ENCODE data around the gene SSH3. TPM values are rescaled to one million over a fixed set of nuclear protein-coding genes. Genes with fewer than 3 reads are reported as not detected.

Gene SSH3
- total RNA-seq, 1 experiment from 2014 or later, result 2.5 TPM

DNA sequence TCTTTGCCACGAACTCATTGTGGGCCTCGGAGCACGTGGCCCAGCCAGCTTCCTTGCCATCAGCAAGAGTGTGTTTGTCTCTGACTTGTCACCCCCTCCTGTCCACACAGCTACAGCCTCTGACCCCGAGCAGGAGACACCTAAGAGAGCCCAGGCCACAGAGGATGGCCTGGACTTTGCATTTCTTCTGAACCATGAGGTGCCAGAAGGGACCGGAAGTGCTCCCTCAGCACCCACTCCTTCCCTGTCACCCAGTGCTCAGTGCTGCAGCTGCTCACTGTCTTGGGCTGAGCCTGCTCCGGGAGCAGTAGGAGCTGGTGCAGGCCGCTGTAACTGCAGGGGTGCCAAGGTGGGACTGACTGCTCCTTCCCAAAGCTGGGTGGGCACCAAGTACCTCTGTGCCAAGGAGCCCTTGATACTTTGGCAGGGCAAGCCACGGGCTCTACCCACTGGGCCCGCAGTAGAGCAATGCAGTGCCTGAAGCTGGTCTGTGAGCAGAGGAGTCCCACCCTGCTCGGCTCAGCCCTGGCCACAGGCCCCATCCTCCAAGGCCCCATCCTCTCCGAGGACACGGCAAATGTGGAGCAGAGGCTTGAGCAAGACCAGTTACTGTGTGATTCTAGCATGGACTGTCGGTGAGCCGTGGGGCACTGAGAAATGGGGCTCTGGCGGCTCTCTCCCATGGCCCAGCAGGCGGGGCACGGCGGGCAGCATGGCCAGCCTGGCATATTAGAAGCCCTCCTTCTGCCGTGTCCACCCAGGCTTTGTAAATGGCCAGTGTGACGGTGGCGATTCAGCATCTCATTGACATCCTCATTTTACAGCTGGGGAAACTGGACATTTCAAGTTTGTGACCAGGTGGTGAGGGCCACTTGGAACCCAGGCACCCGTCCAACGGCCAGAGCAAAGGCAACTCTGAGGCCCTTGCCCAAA is 30.7 kb upstream of the SSH3 start:
- Histone ChIP-seq H3K9me3 (replicated peaks) (no peaks in the 10 kb centered on the region), H3K4me1 (peaks cover 16% of the 10 kb centered on the region), H3K27me3 (no peaks in the 10 kb centered on the region), H3K27ac (no peak overlapping the region), H3K4me3 (no peak overlapping the region), H3K36me3 (peaks cover 7% of the 10 kb centered on the region)
- DNase-seq, result no peak

DNA sequence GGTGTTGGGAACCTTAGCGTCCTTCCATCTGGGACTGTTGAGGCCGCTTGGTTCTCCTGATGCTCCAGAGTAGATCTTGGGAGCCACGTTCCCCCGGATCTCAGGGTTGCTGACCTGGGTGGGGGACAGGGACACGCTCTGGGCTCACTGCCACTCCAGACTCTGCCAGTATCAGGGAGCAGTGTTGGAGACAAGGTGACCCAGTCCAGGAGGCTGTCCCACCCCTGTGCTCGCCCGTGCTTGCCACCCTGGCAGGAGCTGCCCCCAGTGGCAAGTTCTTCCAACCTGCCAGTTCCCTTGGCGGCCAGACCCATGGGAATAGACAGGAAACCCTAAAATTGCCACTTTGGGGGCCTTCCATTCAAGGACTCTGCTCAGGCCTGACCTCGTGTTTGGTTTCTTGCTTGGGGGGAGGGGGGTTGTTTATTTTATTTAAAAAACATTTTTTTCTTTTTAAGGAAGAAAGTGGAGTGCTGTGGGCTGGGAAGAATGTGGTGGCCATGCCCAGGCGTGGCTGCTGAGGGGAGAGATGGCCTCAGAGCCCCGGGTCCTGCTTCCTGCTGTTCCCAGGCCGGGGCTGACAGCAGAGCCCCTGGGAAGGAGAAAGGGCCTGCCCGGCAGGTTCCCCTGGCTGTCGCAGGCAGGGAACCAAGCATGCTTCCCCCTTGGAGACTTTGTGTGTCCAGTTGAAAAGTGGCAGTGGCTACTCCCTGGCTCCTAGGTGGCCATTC is 29.9 kb upstream of the SSH3 start:
- H3K27me3 ChIP-seq, result no peaks in the 10 kb centered on the region
- no peak for DNase-seq
- H3K27ac ChIP-seq, result no peak overlapping the region
- H3K4me3 ChIP-seq, result no peak overlapping the region
- peaks cover 1% of the 10 kb centered on the region for H3K36me3 ChIP-seq
- H3K4me1 ChIP-seq, result peaks cover 23% of the 10 kb centered on the region
- no peaks in the 10 kb centered on the region for H3K9me3 ChIP-seq (replicated peaks)

DNA sequence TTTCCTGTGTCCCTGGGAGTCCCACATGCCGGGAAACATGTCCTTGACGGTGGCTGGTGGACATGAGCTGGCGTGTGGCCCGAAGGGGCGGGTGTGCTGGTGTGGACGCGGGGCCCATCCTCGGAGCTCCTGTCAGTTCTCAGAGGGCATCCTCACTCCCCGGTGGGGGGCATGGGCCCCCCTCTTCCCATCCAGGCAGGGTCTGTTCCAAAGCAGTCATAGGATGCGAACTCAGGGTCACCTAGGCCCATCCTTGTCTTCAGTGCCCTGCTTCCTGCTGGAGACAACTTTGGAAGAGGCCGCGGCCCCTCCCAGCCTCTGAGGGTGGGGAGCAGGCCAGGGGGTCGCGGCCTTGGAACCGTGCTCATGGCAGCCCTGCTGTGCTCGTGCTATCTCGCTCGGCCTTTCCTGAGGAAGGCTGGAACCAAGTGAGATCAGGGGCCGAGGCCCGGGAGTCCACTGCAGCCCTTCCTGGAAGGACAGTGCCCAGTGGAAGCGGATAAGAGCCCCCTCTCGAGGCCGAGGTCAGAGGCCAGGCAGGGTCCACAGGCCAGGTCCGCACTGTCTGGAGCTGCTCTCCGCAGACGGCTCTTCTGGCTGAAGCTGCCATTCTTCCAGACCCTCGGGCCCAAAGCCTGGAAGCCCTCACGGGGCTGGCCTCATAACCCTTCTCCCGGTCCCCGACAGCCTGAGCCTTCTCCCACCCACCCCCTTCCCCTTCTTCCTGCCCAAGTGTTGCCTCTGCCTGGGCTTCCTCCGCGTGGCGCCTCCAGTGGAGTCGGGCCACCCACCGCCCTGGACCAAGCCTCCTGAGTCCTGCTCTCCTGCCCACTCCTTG is 28.3 kb upstream of the SSH3 start:
- H3K27me3 ChIP-seq, result no peaks in the 10 kb centered on the region
- H3K9me3 ChIP-seq (replicated peaks), result no peaks in the 10 kb centered on the region
- DNase-seq, result no peak
- H3K27ac ChIP-seq, result no peak overlapping the region
- peaks cover 23% of the 10 kb centered on the region for H3K4me1 ChIP-seq
- no peak overlapping the region for H3K4me3 ChIP-seq
- peaks cover 8% of the 10 kb centered on the region for H3K36me3 ChIP-seq

DNA sequence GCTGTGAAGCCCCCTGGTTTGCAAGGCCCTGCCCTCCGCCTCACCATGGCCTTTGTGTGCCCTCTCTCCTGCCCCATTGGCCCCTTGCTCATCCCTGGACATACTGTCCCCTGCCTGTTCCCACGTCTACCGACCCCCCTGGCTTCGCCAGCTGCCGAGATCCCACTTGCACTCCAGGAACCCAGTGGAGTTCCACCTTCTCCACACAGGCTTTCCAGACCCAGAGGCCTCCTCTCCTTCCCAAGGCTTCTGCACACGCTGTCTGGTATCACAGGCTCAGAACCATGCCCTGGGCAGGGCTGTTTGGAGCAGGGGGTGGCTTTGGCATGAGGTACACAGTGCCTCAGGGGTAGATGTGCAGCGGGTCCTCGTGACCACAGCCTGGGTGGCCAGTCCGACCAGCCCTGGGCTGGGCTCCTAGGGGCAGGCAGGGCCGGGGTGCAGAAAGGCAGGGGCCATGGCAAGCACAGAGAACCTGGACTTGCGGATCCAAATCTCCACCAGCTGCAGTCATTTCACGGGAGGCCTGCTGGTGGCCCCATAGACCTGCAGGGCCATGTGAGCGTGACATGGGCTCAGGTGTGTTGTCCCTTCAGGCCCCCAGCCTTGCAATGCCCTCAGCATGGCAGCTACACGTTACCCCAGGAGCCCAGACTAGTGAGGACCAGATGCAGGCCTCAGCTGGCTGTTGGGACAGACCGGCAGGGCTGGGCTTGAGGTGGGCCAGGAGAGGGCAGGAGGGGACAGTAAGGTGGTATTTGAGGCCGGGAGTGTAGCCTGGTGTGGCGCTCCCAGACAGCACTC is 27.5 kb upstream of the SSH3 start:
- H3K27me3 ChIP-seq, result no peaks in the 10 kb centered on the region
- DNase-seq, result no peak
- H3K4me1 ChIP-seq, result peaks cover 31% of the 10 kb centered on the region
- peak overlapping the region; percentile 97 for H3K27ac ChIP-seq
- no peak overlapping the region for H3K4me3 ChIP-seq
- H3K36me3 ChIP-seq, result peaks cover 16% of the 10 kb centered on the region
- H3K9me3 ChIP-seq (replicated peaks), result no peaks in the 10 kb centered on the region

DNA sequence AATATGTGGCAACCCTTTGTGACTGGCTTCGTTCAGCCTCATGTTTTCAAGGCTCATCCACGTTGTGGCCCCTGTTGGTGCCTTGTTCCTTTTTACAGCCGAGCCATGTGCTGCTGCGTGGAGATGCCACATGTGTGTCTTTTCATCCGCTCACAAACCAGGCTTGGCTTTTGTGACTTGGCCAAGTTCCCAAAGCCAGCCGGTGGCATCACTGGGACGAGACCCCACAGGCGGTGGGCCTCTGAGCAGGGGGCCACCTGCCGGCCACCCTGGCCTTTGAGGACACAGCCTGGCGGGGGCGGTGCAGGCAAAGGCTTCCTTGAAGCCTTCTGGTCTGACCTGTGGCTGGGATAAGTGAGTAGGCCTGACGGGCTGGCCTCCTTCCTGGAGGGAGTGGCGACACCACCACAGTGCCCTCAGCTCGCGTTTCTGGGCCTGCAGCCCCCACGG is 26.5 kb upstream of the SSH3 start:
- Histone ChIP-seq H3K27me3 (no peaks in the 10 kb centered on the region), H3K36me3 (peaks cover 20% of the 10 kb centered on the region), H3K27ac (peak overlapping the region; percentile 97), H3K4me1 (peaks cover 40% of the 10 kb centered on the region), H3K9me3 (replicated peaks) (no peaks in the 10 kb centered on the region), H3K4me3 (peak overlapping the region; percentile 43)
- peak; percentile 83 to 86 for DNase-seq

DNA sequence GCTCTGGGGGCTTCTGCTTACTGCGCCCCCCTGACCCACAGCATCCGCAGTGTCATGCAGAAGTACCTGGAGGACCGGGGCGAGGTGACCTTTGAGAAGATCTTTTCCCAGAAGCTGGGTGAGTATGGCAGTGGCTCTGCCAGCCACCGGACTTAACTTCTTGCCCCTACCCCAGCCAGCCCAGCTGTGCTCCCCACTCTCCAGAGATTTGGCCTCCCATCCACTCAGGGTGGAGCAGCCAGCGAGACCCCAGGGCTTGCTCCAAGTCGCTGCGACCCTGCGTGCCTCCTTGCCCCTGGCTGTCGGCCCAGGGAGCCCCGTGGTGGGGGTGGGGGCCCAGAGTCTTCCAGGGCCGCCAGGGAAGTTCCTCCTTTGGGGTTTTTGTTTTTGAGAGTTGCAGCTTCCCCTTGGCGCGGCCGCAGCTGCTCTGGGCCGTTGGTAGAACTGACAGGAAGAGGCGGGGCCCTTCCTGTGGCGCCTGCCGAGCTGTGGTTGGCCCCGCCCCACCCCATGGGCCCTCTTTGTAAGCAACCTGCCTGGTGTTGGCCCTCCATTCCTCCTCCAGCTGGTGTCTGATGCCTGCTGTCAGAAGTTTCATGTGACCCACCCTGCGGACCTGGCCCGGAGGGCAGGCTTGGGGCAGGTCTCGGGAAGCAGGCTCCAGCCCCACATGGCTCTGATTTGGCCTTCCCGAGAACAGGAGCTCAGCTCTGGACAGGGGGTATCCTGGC is 25.9 kb upstream of the SSH3 start:
- Histone ChIP-seq H3K9me3 (replicated peaks) (no peaks in the 10 kb centered on the region), H3K36me3 (peaks cover 26% of the 10 kb centered on the region), H3K4me3 (peak overlapping the region; percentile 43), H3K4me1 (peaks cover 40% of the 10 kb centered on the region), H3K27ac (peak overlapping the region; percentile 97), H3K27me3 (no peaks in the 10 kb centered on the region)
- DNase-seq, result peak; percentile 93 to 95

DNA sequence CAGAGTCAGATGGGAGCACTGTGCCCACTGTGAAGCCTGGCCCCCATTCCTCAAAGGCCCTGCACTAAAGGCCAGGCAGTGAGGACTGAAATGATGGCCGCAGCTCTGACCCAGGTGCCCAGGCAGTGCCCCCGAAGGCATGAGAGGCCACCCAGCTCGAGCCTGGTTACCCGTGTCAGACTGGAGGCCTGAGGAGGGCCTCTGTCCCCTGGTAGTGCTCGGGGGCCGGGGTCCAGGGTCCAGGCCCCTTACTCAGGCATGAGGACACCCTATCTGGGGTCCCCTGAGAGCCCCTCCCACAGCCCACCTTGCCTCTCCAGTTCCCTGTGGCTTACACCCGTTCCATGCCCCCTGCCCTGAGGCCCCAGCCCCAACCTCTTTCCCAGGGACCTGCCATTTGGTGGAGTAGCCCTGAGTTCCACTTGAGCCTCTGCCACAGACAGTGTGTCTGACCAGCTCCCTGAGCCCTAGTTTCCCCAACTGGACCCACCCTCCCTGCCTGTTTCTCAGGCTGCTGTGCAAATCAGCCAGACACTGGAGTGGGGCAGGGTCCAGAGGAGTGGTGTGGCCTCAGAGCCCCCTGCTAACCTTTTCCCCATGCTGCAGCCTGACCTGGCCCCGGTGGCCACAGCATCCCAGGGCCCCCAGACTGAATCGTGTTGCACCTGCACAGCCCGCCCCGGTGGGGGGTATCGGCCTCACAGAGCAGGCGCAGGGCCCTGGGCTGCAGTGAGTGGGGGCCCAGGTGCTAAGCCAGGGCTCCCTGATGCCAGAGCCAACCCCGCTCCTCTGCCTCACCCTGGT is 25.0 kb upstream of the SSH3 start:
- Histone ChIP-seq H3K9me3 (replicated peaks) (no peaks in the 10 kb centered on the region), H3K36me3 (peaks cover 35% of the 10 kb centered on the region), H3K27me3 (no peaks in the 10 kb centered on the region), H3K27ac (peak overlapping the region; percentile 97), H3K4me3 (no peak overlapping the region), H3K4me1 (peaks cover 40% of the 10 kb centered on the region)
- no peak for DNase-seq

DNA sequence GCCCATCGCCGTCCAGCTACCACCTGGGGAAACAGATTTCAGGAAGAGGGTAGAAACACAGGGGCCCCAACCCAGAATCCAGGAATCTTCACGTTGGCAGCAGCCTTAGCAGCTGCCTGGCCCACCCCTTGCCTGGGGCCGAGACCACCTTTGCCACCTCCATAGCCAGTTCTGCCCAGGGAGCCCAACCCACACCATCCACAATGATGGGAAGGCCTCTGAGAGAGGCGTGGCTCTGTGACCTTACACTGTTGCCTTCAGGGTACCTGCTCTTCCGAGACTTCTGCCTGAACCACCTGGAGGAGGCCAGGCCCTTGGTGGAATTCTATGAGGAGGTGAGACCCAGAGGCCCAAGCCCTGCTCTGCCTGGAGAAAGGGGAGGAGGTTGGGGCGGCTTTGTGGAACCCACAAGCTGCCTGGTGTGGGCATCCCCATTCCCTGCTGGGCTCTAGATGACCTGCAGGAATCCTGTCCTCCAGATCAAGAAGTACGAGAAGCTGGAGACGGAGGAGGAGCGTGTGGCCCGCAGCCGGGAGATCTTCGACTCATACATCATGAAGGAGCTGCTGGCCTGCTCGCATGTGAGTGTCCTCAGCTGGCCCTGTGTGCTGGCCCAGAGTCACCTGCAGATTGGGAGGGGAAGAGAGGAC is 24.3 kb upstream of the SSH3 start:
- H3K4me3 ChIP-seq, result no peak overlapping the region
- no peaks in the 10 kb centered on the region for H3K9me3 ChIP-seq (replicated peaks)
- peaks cover 37% of the 10 kb centered on the region for H3K36me3 ChIP-seq
- DNase-seq, result no peak
- H3K27ac ChIP-seq, result no peak overlapping the region
- peaks cover 40% of the 10 kb centered on the region for H3K4me1 ChIP-seq
- H3K27me3 ChIP-seq, result no peaks in the 10 kb centered on the region

DNA sequence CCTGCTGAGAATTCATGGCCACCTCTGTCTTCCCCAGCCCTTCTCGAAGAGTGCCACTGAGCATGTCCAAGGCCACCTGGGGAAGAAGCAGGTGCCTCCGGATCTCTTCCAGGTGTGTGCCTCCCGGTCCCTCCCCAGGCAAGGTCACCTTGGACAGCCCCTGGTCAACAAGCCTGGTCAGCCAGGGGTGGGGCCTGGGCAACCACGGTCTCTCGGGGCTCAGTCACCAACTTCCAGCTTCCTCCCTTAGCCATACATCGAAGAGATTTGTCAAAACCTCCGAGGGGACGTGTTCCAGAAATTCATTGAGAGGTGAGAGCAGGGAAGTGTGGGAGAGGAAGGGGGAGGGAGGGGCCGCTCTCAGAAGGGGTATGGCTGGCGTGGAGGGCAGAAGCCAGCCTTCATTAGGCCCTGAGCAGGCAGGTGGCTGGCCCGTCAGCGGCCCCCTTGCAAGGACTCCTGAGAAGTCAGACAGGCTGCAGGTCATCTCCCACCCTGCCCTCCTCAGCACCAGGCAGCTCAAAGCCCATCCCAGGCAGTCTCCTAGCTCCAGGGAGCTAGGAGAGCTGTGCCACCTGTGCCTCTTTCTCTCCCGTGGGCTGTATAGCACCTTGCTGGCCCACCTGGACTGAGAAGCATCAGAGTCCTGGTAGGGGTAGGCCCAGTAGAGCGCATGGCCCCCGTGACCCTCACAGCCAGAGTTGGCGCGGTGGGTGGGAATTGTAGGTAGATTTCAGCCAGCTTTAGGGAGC is 23.6 kb upstream of the SSH3 start:
- DNase-seq, result no peak
- no peak overlapping the region for H3K4me3 ChIP-seq
- peaks cover 40% of the 10 kb centered on the region for H3K4me1 ChIP-seq
- H3K9me3 ChIP-seq (replicated peaks), result no peaks in the 10 kb centered on the region
- peak overlapping the region; percentile 79 for H3K27ac ChIP-seq
- H3K36me3 ChIP-seq, result peaks cover 43% of the 10 kb centered on the region
- H3K27me3 ChIP-seq, result no peaks in the 10 kb centered on the region

DNA sequence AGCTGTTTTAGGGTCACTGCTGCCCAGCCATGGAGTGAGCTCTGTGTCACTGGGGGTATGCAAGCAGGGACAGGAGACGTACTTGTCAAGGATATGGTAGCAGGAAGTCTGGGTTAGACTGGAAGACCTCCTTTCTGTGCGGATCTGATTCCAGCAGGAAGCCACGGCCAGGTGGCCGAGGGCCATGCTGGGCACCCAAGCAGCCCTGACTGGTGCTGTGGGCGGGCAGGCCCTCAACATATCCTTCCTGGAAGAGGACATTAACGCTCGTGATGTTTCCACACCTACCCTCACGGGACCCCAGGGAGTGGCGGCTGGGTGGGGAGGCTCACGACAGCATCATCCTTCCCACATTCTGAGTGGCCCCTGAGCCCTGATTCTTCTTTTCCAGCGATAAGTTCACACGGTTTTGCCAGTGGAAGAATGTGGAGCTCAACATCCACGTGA is 23.0 kb upstream of the SSH3 start:
- H3K27me3 ChIP-seq, result no peaks in the 10 kb centered on the region
- H3K36me3 ChIP-seq, result peaks cover 43% of the 10 kb centered on the region
- H3K27ac ChIP-seq, result peak overlapping the region; percentile 79
- H3K9me3 ChIP-seq (replicated peaks), result no peaks in the 10 kb centered on the region
- DNase-seq, result no peak
- H3K4me3 ChIP-seq, result no peak overlapping the region
- H3K4me1 ChIP-seq, result peaks cover 40% of the 10 kb centered on the region

DNA sequence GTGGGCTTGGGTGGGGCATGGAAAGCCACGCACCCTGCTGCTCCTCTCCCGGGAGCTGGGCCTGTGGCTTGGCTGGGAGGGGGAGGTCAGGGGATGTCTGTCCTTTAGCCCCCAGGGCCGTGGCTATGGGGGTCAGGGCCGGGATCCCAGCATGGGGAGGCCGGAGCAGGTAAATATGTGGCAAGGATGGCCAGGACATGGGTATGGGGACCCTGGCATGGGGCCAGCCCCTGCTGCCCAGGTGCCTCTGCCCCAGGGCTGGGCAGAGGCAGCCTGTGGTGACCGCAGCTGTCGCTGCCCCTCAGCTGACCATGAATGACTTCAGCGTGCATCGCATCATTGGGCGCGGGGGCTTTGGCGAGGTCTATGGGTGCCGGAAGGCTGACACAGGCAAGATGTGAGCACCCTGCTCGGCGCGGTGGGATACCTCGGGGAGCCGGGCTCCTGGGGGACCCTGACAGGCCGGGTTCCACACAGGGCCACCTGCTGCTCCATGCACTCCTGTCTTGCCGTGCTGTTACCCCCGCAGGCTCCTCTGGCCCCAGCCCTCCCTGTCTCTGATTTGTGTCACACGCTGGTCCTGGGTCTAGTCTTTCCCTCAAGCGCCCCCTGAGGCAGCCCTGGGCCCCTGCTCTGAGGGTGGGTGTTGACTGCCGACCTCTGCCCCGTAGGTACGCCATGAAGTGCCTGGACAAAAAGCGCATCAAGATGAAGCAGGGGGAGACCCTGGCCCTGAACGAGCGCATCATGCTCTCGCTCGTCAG is 22.4 kb upstream of the SSH3 start:
- Histone ChIP-seq H3K27ac (peak overlapping the region; percentile 79), H3K4me3 (no peak overlapping the region), H3K36me3 (peaks cover 43% of the 10 kb centered on the region), H3K9me3 (replicated peaks) (no peaks in the 10 kb centered on the region), H3K4me1 (peaks cover 38% of the 10 kb centered on the region), H3K27me3 (no peaks in the 10 kb centered on the region)
- DNase-seq, result peak; percentile 82 to 85
